DOHH2 (cell line): Measurements from ENCODE around the gene PDGFC.

Experiments
- H3F3A ChIP-seq: fragments of 200-600 bp; sonication (generic), shearing (Covaris generic); 2 replicates; pipeline ENCODE4 v1.6.0; 2016; ENCODE audit warnings: antibody characterized with exemption, mild to moderate bottlenecking; ENCODE audit not compliant: control insufficient read depth, insufficient read depth
- H3K27ac ChIP-seq: fragments of 200-600 bp; sonication (generic); 2 replicates; pipeline ENCODE4 v1.5.1; 2014; ENCODE audit warnings: low read depth, mild to moderate bottlenecking, low read length, moderate library complexity
- H3K27me3 ChIP-seq: fragments of 200-600 bp; sonication (generic); 2 replicates; pipeline ENCODE4 v1.6.1; 2014; ENCODE audit warnings: mild to moderate bottlenecking, low read length, mixed read lengths; ENCODE audit not compliant: control insufficient read depth
- H3K36me3 ChIP-seq: fragments of 200-600 bp; sonication (generic); 2 replicates; pipeline ENCODE4 v1.6.1; 2014; ENCODE audit warnings: mild to moderate bottlenecking, low read length, moderate library complexity, mixed read lengths; ENCODE audit not compliant: control insufficient read depth
- H3K4me1 ChIP-seq: fragments of 200-600 bp; sonication (generic); 2 replicates; pipeline ENCODE4 v1.6.1; 2014; ENCODE audit warnings: mild to moderate bottlenecking, low read length, mixed read lengths; ENCODE audit not compliant: control insufficient read depth
- H3K4me2 ChIP-seq: fragments of 200-600 bp; sonication (generic); 2 replicates; pipeline ENCODE4 v1.6.0; 2014; ENCODE audit warnings: mild to moderate bottlenecking, low read length, moderate library complexity
- H3K4me3 ChIP-seq: fragments of 200-600 bp; sonication (generic); 2 replicates; pipeline ENCODE4 v1.5.1; 2014; ENCODE audit warnings: mild to moderate bottlenecking, low read length, mixed read lengths
- H3K79me2 ChIP-seq: fragments of 200-600 bp; sonication (generic); 2 replicates; pipeline ENCODE4 v1.6.1; 2014; ENCODE audit warnings: mild to moderate bottlenecking, low read length, mixed read lengths; ENCODE audit not compliant: control insufficient read depth
- H3K9me2 ChIP-seq: fragments of 200-600 bp; sonication (generic); replicated peaks from 2 replicates; pipeline ENCODE4 v1.6.1; 2014; ENCODE audit warnings: mild to moderate bottlenecking, low read length, mixed read lengths; ENCODE audit not compliant: control insufficient read depth
- H3K9me3 ChIP-seq: fragments of 200-600 bp; sonication (generic); 2 replicates; pipeline ENCODE4 v1.6.1; 2014; ENCODE audit warnings: antibody characterized with exemption, low read length, mixed read lengths; ENCODE audit not compliant: control insufficient read depth, insufficient read depth
- H4K20me1 ChIP-seq: fragments of 200-600 bp; sonication (generic); 2 replicates; pipeline ENCODE4 v1.6.0; 2014; ENCODE audit warnings: low read depth, mild to moderate bottlenecking, antibody characterized with exemption, low read length, moderate library complexity; ENCODE audit not compliant: control insufficient read depth, insufficient read depth
- EZH2phosphoT487 ChIP-seq: fragments of 200-600 bp; sonication (generic); IDR thresholded peaks from 2 replicates; pipeline ENCODE4 v1.6.1; 2017; ENCODE audit warnings: borderline replicate concordance, mild to moderate bottlenecking, antibody characterized with exemption, low read length, moderate library complexity, mixed read lengths
- TF ChIP-seq, protein P1 (sequence below): fragments of 200-600 bp; sonication (generic); IDR thresholded peaks from one replicate; pipeline ENCODE4 v1.5.1; 2014; ENCODE audit warnings: antibody characterized with exemption, mild to moderate bottlenecking, low read depth, low read length; ENCODE audit not compliant: poor library complexity, severe bottlenecking

PDGFC gene

DNA sequence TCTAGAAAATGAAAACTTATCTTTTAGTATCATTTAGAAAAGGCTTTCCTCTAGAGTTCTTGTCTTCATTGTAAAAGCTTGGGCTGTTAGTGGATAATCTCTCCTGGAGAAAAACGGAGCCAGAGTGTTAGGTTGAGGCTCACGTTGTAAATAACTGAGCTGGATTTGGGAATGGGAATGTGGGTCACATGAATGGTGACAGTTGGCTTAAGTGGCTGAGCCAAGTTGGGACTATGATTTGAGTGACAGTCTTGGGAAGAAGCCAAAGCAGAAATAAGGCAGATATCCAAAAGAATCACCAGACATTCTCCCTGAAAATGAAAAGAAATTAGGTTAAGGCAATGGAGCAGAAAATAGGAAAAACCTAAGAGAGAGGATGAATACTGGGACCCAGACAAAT is 33.6 kb upstream of the PDGFC start:
- Histone ChIP-seq H3F3A (no peaks in the 10 kb centered on the region), H3K4me2 (no peak overlapping the region), H3K4me3 (no peak overlapping the region), H3K36me3 (no peaks in the 10 kb centered on the region), H3K9me2 (no peaks in the 10 kb centered on the region), H4K20me1 (no peaks in the 10 kb centered on the region), H3K27ac (no peak overlapping the region), H3K4me1 (no peaks in the 10 kb centered on the region), H3K79me2 (no peaks in the 10 kb centered on the region), H3K9me3 (no peaks in the 10 kb centered on the region), H3K27me3 (no peaks in the 10 kb centered on the region)
- TF ChIP-seq EZH2phosphoT487: no peak
- TF ChIP-seq, protein P1, sequence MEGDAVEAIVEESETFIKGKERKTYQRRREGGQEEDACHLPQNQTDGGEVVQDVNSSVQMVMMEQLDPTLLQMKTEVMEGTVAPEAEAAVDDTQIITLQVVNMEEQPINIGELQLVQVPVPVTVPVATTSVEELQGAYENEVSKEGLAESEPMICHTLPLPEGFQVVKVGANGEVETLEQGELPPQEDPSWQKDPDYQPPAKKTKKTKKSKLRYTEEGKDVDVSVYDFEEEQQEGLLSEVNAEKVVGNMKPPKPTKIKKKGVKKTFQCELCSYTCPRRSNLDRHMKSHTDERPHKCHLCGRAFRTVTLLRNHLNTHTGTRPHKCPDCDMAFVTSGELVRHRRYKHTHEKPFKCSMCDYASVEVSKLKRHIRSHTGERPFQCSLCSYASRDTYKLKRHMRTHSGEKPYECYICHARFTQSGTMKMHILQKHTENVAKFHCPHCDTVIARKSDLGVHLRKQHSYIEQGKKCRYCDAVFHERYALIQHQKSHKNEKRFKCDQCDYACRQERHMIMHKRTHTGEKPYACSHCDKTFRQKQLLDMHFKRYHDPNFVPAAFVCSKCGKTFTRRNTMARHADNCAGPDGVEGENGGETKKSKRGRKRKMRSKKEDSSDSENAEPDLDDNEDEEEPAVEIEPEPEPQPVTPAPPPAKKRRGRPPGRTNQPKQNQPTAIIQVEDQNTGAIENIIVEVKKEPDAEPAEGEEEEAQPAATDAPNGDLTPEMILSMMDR: no peak

DNA sequence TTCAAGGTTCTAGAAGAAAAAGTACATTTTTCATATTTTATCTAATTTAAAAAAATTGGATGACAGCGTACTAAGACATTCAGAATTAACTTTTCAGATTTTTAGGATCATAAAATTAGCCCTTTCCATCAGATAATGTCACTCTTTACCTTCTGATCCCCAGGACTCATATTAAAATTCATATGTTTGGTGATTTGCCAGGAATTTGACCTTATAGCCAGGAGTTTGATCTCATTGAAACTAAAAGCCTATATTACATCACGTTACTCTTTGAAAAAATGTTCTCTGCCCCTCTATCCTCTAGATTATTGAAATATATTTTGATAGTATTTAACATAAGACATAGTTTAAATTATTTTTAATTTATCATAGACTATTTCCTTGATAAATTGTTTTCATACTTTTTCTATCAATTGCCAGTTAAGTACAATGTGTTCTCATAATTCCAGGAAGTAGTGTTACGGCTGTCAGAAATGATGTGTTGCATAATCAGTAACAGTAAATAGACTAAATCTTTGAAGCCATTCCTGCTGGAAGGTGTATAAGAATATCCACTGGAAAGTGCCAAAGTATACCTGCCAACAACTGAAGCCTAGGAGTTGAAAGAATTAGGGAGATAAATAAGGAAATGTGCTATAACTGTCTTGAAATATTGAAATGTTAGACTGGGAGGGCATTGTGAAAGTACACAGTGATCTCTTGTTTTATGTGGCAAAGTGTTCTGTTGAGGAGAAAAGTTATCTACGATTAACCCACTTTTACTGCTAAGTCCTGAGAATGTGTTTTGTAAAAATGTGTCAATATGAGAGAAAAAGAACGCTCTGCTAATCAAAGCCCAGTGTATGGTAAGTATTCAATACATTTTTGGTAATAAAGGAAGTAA is 32.9 kb upstream of the PDGFC start:
- no peak overlapping the region for H3K4me2 ChIP-seq
- H3K79me2 ChIP-seq: no peaks in the 10 kb centered on the region
- no peaks in the 10 kb centered on the region for H3F3A ChIP-seq
- H3K36me3 ChIP-seq: no peaks in the 10 kb centered on the region
- no peaks in the 10 kb centered on the region for H3K27me3 ChIP-seq
- H3K27ac ChIP-seq: no peak overlapping the region
- no peaks in the 10 kb centered on the region for H3K9me2 ChIP-seq
- no peak overlapping the region for H3K4me3 ChIP-seq
- no peak for TF ChIP-seq EZH2phosphoT487
- TF ChIP-seq, protein P1: no peak
- no peaks in the 10 kb centered on the region for H3K9me3 ChIP-seq
- H4K20me1 ChIP-seq: no peaks in the 10 kb centered on the region
- no peaks in the 10 kb centered on the region for H3K4me1 ChIP-seq

DNA sequence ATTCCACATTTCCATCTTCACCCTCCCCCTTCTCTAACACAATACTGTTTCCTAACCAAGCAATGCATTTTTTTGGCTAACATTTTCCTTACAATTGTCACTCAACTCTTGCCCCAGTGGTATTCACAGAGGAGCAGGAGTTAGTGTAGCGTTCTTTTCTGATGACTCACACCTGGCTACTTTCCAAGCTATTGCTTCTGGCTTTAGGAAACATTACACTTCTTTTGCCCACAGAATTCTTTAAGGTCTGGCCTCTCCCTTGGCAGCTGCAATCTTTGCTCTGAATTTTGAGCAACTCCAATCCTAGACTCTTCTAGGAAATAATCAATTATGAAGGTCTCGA is 27.5 kb upstream of the PDGFC start:
- H3K4me1 ChIP-seq: no peaks in the 10 kb centered on the region
- no peak for TF ChIP-seq EZH2phosphoT487
- H3K9me3 ChIP-seq: no peaks in the 10 kb centered on the region
- no peak overlapping the region for H3K4me2 ChIP-seq
- no peaks in the 10 kb centered on the region for H3K27me3 ChIP-seq
- no peaks in the 10 kb centered on the region for H3K79me2 ChIP-seq
- H3K36me3 ChIP-seq: no peaks in the 10 kb centered on the region
- H3K4me3 ChIP-seq: no peak overlapping the region
- H3F3A ChIP-seq: no peaks in the 10 kb centered on the region
- no peaks in the 10 kb centered on the region for H4K20me1 ChIP-seq
- H3K27ac ChIP-seq: no peak overlapping the region
- H3K9me2 ChIP-seq: no peaks in the 10 kb centered on the region

DNA sequence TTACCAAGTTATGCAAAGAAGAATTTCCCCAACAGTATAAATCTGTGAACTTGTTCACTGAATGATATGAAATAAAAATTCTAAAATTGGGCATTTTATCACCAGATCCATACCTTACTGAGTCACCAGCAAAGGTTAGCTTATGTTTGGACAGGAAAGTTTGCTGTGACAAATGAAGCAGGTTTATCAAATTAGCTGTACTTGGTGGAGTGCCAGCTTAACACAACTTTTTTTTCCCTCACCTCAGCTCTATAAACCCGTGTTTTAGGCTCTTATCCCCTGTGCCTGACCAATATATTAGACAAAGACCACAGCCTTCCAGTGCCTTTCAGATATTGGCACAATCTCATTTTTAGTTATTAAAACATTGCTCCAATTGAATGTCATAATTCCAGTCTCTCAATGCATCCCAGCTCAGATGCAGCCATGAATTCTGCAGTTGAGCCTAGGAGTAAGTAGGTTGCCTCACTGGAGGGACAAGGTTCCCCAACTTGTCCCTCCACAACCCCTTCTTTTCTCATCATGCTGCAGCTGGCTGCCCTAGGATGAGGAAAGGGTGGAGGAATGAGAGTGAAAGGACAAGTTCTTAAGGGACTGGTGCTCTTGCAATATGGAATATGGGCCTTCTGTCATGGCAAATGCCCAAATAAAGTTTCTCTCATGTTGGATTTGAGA is 27.0 kb upstream of the PDGFC start:
- H3K79me2 ChIP-seq: no peaks in the 10 kb centered on the region
- no peaks in the 10 kb centered on the region for H3K36me3 ChIP-seq
- H3K4me2 ChIP-seq: no peak overlapping the region
- H3F3A ChIP-seq: no peaks in the 10 kb centered on the region
- H3K9me2 ChIP-seq: no peaks in the 10 kb centered on the region
- TF ChIP-seq, protein P1: no peak
- no peak for TF ChIP-seq EZH2phosphoT487
- H3K4me1 ChIP-seq: no peaks in the 10 kb centered on the region
- no peaks in the 10 kb centered on the region for H3K27me3 ChIP-seq
- H3K27ac ChIP-seq: no peak overlapping the region
- H3K4me3 ChIP-seq: no peak overlapping the region
- no peaks in the 10 kb centered on the region for H4K20me1 ChIP-seq
- no peaks in the 10 kb centered on the region for H3K9me3 ChIP-seq
